Measurements from ENCODE around the gene ALDH3A2.

- TF ChIP-seq, protein P1, sequence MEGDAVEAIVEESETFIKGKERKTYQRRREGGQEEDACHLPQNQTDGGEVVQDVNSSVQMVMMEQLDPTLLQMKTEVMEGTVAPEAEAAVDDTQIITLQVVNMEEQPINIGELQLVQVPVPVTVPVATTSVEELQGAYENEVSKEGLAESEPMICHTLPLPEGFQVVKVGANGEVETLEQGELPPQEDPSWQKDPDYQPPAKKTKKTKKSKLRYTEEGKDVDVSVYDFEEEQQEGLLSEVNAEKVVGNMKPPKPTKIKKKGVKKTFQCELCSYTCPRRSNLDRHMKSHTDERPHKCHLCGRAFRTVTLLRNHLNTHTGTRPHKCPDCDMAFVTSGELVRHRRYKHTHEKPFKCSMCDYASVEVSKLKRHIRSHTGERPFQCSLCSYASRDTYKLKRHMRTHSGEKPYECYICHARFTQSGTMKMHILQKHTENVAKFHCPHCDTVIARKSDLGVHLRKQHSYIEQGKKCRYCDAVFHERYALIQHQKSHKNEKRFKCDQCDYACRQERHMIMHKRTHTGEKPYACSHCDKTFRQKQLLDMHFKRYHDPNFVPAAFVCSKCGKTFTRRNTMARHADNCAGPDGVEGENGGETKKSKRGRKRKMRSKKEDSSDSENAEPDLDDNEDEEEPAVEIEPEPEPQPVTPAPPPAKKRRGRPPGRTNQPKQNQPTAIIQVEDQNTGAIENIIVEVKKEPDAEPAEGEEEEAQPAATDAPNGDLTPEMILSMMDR (IDR thresholded peaks at IDR 0.05), result no peak
- TF ChIP-seq POLR2A (IDR thresholded peaks at IDR 0.05), result no peak
These were observed 60.1 kb downstream of the ALDH3A2 start for GRCh38 chr17:19708431-19709175.

All from testis (tissue), 2 donors.